K562 (cell line): Measurements from ENCODE around the gene BRD7.

Experiments used
- CHD4 ChIP-seq: fragments of 200-600 bp; sonication (generic); IDR thresholded peaks from 3 replicates; pipeline ENCODE4 v1.6.1; 2012; ENCODE audit warnings: low read depth, mild to moderate bottlenecking, mixed read lengths, low read length, inconsistent platforms; ENCODE audit not compliant: insufficient read depth, insufficient replicate concordance, poor library complexity, severe bottlenecking
- POLR2A ChIP-seq: fragments of 450-650 bp; conservative IDR thresholded peaks from 2 replicates; pipeline ENCODE4 v1.6.1; 2016
- TF ChIP-seq, protein P1 (sequence below), 3 experiments: IDR thresholded peaks in 2 of 3; conservative IDR thresholded peaks in 1 of 3; 2 replicates each; pipeline ENCODE4 v1.5.1; 2011 to 2012; ENCODE audit warnings: low read length in 3 of 3, mild to moderate bottlenecking in 3 of 3, control low read depth in 2 of 3, improper control_type of control experiment in 1 of 3, inconsistent platforms in 1 of 3, low read depth in 1 of 3, mixed read lengths in 1 of 3, moderate library complexity in 1 of 3; ENCODE audit not compliant: insufficient read depth in 2 of 3
- TF ChIP-seq, protein P2 (sequence below): fragments of 250-450 bp; sonication (Bioruptor Pico); IDR thresholded peaks from 2 replicates; pipeline ENCODE4 v1.5.1; 2021; ENCODE audit warnings: mild to moderate bottlenecking

DNA sequence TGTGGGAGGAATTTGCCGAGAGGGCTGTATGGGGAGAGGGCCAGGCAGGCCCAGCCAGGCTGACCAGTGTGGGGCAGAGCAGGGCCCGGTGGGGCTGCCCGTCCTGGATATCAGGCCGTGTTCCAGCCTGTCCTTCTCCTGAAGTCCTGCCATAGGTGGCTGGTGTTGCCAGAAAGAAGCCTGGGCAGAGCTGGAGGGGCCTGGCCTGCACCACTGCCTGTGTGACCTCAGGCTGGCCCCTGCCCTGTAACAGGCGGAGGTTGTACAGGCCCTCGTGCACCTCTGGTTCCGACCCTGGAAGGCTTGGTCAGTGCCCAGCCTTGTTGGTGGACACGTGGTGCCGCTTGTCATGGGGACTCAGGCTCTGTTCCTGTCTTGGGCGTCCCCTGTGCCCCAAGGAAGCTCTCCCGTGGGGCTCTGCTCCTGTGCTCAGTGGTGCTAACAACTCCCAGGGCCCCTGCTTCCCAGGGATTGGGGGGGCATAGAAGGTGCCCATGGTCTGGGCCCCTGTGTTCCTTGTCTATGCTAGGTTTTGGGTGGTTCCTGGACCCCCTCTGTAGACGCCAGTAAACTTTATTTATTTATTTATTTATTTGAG, 69.2 kb downstream of the BRD7 start:
- TF ChIP-seq CHD4 (no peak), POLR2A (no peak)
- TF ChIP-seq, protein P1, sequence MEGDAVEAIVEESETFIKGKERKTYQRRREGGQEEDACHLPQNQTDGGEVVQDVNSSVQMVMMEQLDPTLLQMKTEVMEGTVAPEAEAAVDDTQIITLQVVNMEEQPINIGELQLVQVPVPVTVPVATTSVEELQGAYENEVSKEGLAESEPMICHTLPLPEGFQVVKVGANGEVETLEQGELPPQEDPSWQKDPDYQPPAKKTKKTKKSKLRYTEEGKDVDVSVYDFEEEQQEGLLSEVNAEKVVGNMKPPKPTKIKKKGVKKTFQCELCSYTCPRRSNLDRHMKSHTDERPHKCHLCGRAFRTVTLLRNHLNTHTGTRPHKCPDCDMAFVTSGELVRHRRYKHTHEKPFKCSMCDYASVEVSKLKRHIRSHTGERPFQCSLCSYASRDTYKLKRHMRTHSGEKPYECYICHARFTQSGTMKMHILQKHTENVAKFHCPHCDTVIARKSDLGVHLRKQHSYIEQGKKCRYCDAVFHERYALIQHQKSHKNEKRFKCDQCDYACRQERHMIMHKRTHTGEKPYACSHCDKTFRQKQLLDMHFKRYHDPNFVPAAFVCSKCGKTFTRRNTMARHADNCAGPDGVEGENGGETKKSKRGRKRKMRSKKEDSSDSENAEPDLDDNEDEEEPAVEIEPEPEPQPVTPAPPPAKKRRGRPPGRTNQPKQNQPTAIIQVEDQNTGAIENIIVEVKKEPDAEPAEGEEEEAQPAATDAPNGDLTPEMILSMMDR (IDR thresholded peaks at IDR 0.05 in 2 of 3, conservative IDR thresholded peaks at IDR 0.05 in 1 of 3; ENCODE audit: insufficient read depth in 2 of 3, low read depth in 1 of 3, low read length in 3 of 3), result no peak
- TF ChIP-seq, protein P2, sequence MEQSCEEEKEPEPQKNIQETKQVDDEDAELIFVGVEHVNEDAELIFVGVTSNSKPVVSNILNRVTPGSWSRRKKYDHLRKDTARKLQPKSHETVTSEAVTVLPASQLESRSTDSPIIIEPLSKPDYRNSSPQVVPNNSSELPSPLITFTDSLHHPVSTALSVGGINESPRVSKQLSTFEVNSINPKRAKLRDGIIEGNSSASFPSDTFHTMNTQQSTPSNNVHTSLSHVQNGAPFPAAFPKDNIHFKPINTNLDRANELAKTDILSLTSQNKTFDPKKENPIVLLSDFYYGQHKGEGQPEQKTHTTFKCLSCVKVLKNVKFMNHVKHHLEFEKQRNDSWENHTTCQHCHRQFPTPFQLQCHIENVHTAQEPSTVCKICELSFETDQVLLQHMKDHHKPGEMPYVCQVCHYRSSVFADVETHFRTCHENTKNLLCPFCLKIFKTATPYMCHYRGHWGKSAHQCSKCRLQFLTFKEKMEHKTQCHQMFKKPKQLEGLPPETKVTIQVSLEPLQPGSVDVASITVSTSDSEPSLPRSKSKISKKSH (CRISPR knock-in tag), result no peak
